Natural killer cell (primary cell): ENCODE data around the gene CDH5. TPM values are rescaled to one million over a fixed set of nuclear protein-coding genes. Genes with fewer than 3 reads are reported as not detected.

Source experiments
- ATAC-seq, 3 donors: fragments of 150-1000 bp in 2 of 3; fragments of 200-7000 bp in 1 of 3; cut with Tn5 transposase; 1 replicate in 1 of 3; 2 replicates in 2 of 3; pipeline ENCODE4 v1.10.0; 2021; ENCODE audit warnings: mild to moderate bottlenecking in 2 of 3, moderate library complexity in 2 of 3
- DNase-seq, 2 donors: peaks; one replicate each; pipeline versions ENCODE4 v3.0.0 to v3.0.0-alpha.2; 2013 to 2021; ENCODE audit warnings: mixed read lengths in 1 of 2
- H3K27ac ChIP-seq: one replicate; pipeline ENCODE4 v1.5.1; 2013; ENCODE audit warnings: mild to moderate bottlenecking, low read length
- H3K27me3 ChIP-seq: one replicate; pipeline ENCODE4 v1.6.1; 2013; ENCODE audit warnings: low read length; ENCODE audit not compliant: control insufficient read depth, insufficient read depth
- H3K36me3 ChIP-seq: one replicate; pipeline ENCODE4 v1.6.1; 2013; ENCODE audit warnings: low read length; ENCODE audit not compliant: control insufficient read depth, insufficient read depth
- H3K4me1 ChIP-seq: one replicate; pipeline ENCODE4 v1.6.1; 2013; ENCODE audit warnings: low read length; ENCODE audit not compliant: control insufficient read depth, insufficient read depth
- H3K4me3 ChIP-seq: one replicate; pipeline ENCODE4 v1.5.1; 2013; ENCODE audit warnings: low read length
- H3K9me3 ChIP-seq: one replicate; pipeline ENCODE4 v1.6.1; 2013; ENCODE audit warnings: low read length; ENCODE audit not compliant: control insufficient read depth, insufficient read depth
- H3K27ac Mint-ChIP-seq, 2 donors: one replicate each; pipeline ENCODE4 v1.8.0; 2022; ENCODE audit warnings: mild to moderate bottlenecking in 2 of 2, mixed read lengths in 2 of 2, moderate library complexity in 1 of 2
- H3K27me3 Mint-ChIP-seq, 2 donors: one replicate each; pipeline ENCODE4 v1.8.0; 2022; ENCODE audit warnings: low read depth in 2 of 2, mixed read lengths in 2 of 2
- H3K36me3 Mint-ChIP-seq: one replicate; pipeline ENCODE4 v1.8.0; 2022; ENCODE audit warnings: mixed read lengths
- H3K4me1 Mint-ChIP-seq, 2 donors: one replicate each; pipeline ENCODE4 v1.8.0; 2022; ENCODE audit warnings: mixed read lengths in 2 of 2
- H3K4me3 Mint-ChIP-seq: one replicate; pipeline ENCODE4 v1.8.0; 2022; ENCODE audit warnings: mild to moderate bottlenecking, moderate library complexity, mixed read lengths
- H3K9me3 Mint-ChIP-seq, 2 donors: one replicate each; pipeline ENCODE4 v1.8.0; 2022; ENCODE audit warnings: mixed read lengths in 2 of 2
- CTCF ChIP-seq: fragments of 200-600 bp; IDR thresholded peaks from one replicate; pipeline ENCODE4 v1.8.0; 2022; ENCODE audit warnings: antibody characterized with exemption
- WGBS: methylation state at CpG from one replicate; pipeline ENCODE4 v1.1.7; 2013; ENCODE audit warnings: missing lambda C conversion rate; ENCODE audit not compliant: insufficient coverage; 5-methylcytosine and 5-hydroxymethylcytosine counted together
- intact Hi-C: fragments of 100-400 bp; cut with micrococcal nuclease; formaldehyde crosslinking; loops from one replicate; pipeline ENCODE4 v1.14.2; 2022
- total RNA-seq, 4 donors: library from RNA; stranded (reverse); fragments of 120-200 nt in 1 of 4; gene quantifications; one replicate each; pipeline versions ENCODE4 v1.2.3 to v1.2.4, GENCODE V29; 2013 to 2022

CDH5 gene
- total RNA-seq, 3 donors from 2014 or later (not counting 1 experiment from before 2014, with no cell fraction given), result not detected

GRCh38 chr16:66363211-66363777 lies 3.2 kb upstream of the CDH5 start:
- no peaks in the 10 kb centered on the region for H3K36me3 ChIP-seq
- Mint-ChIP-seq H3K9me3 (no peaks in the 10 kb centered on the region), H3K4me1 (peaks cover 6 to 19% of the 10 kb centered on the region in 2 donors), H3K27me3 (peaks cover 38 to 48% of the 10 kb centered on the region in 2 donors), H3K4me3 (no peak overlapping the region), H3K36me3 (no peaks in the 10 kb centered on the region), H3K27ac (no peak overlapping the region)
- peaks cover 18% of the 10 kb centered on the region for H3K4me1 ChIP-seq
- no peak for TF ChIP-seq CTCF
- intact Hi-C loops, result no loop called here
- ATAC-seq, result no peak
- no peaks in the 10 kb centered on the region for H3K9me3 ChIP-seq
- no peak overlapping the region for H3K27ac ChIP-seq
- H3K27me3 ChIP-seq, result peaks cover 3% of the 10 kb centered on the region
- no peak overlapping the region for H3K4me3 ChIP-seq
- DNase-seq, result no peak
- 73% methylated on average over 13 of the region's 13 CpGs for WGBS

- Mint-ChIP-seq H3K4me3 (no peak overlapping the region), H3K4me1 (peaks cover 6 to 28% of the 10 kb centered on the region in 2 donors), H3K27me3 (peaks cover 38 to 48% of the 10 kb centered on the region in 2 donors), H3K27ac (no peak overlapping the region), H3K36me3 (no peaks in the 10 kb centered on the region), H3K9me3 (no peaks in the 10 kb centered on the region)
- H3K4me1 ChIP-seq, result peaks cover 18% of the 10 kb centered on the region
- 52% methylated on average over 16 of the region's 16 CpGs for WGBS
- TF ChIP-seq CTCF, result no peak
- H3K36me3 ChIP-seq, result no peaks in the 10 kb centered on the region
- H3K9me3 ChIP-seq, result no peaks in the 10 kb centered on the region
- peaks cover 3% of the 10 kb centered on the region for H3K27me3 ChIP-seq
- H3K4me3 ChIP-seq, result no peak overlapping the region
- intact Hi-C loops, result no loop called here
- no peak for DNase-seq
- no peak overlapping the region for H3K27ac ChIP-seq
- ATAC-seq, result no peak
These were observed 2.2 kb upstream of the CDH5 start for GRCh38 chr16:66364117-66364958.

GRCh38 chr16:66364959-66365306 lies 1.6 kb upstream of the CDH5 start:
- Histone ChIP-seq H3K27me3 (peaks cover 3% of the 10 kb centered on the region), H3K27ac (no peak overlapping the region), H3K36me3 (no peaks in the 10 kb centered on the region), H3K4me1 (peaks cover 14% of the 10 kb centered on the region), H3K9me3 (no peaks in the 10 kb centered on the region), H3K4me3 (no peak overlapping the region)
- Mint-ChIP-seq H3K36me3 (no peaks in the 10 kb centered on the region), H3K27me3 (peaks cover 38 to 48% of the 10 kb centered on the region in 2 donors), H3K9me3 (no peaks in the 10 kb centered on the region), H3K4me1 (peaks cover 6 to 28% of the 10 kb centered on the region in 2 donors), H3K27ac (no peak overlapping the region), H3K4me3 (no peak overlapping the region)
- ATAC-seq (no peak), DNase-seq (no peak)
- intact Hi-C loops, result no loop called here
- WGBS, result 70% methylated on average over 2 of the region's 2 CpGs
- no peak for TF ChIP-seq CTCF
